OCI-LY1 (cell line): ENCODE measurements around the gene ARL17B.
"Not testable (repeated sequence)": the region's sequence is repeated elsewhere in the genome, so short reads cannot be mapped to it uniquely, and the experiment has no call there.

Source experiments
- H2AFZ ChIP-seq: fragments of 200-600 bp; sonication (generic), shearing (Covaris generic); 2 replicates; pipeline ENCODE4 v1.6.0; 2014; ENCODE audit warnings: antibody characterized with exemption, mild to moderate bottlenecking, low read length
- H3F3A ChIP-seq: fragments of 200-600 bp; sonication (generic), shearing (Covaris generic); 2 replicates; pipeline ENCODE4 v1.6.0; 2014; ENCODE audit warnings: mild to moderate bottlenecking, antibody characterized with exemption, low read length, moderate library complexity; ENCODE audit not compliant: insufficient read depth
- H3K27ac ChIP-seq: fragments of 200-600 bp; sonication (generic); 2 replicates; pipeline ENCODE4 v1.5.1; 2014; ENCODE audit warnings: low read length, mixed run types, mild to moderate bottlenecking, low read depth; ENCODE audit not compliant: poor library complexity, severe bottlenecking
- H3K27me3 ChIP-seq: fragments of 200-600 bp; sonication (generic); 2 replicates; pipeline ENCODE4 v1.6.0; 2014; ENCODE audit warnings: antibody characterized with exemption, mild to moderate bottlenecking, low read length, moderate library complexity; ENCODE audit not compliant: insufficient read depth
- H3K36me3 ChIP-seq: fragments of 200-600 bp; sonication (generic); 2 replicates; pipeline ENCODE4 v1.6.1; 2014; ENCODE audit warnings: mild to moderate bottlenecking, antibody characterized with exemption, low read length, moderate library complexity, mixed read lengths; ENCODE audit not compliant: insufficient read depth
- H3K4me1 ChIP-seq: fragments of 200-600 bp; sonication (generic); 2 replicates; pipeline ENCODE4 v1.5.1; 2014; ENCODE audit warnings: mild to moderate bottlenecking, low read length, moderate library complexity; ENCODE audit not compliant: insufficient read depth, severe bottlenecking
- H3K4me2 ChIP-seq: fragments of 200-600 bp; sonication (generic), shearing (Covaris generic); 2 replicates; pipeline ENCODE4 v1.6.1; 2014; ENCODE audit warnings: low read length
- H3K4me3 ChIP-seq: fragments of 200-600 bp; sonication (generic); 2 replicates; pipeline ENCODE4 v1.5.1; 2014; ENCODE audit warnings: low read length, low read depth, mild to moderate bottlenecking, mixed read lengths; ENCODE audit not compliant: poor library complexity, severe bottlenecking
- H3K79me2 ChIP-seq: fragments of 200-600 bp; shearing (Covaris generic); 2 replicates; pipeline ENCODE4 v1.6.1; 2016; ENCODE audit warnings: mixed run types, low read length, mixed read lengths; ENCODE audit not compliant: insufficient read depth
- H3K9ac ChIP-seq: fragments of 200-600 bp; sonication (generic), shearing (Covaris generic); 2 replicates; pipeline ENCODE4 v1.6.1; 2014; ENCODE audit warnings: mild to moderate bottlenecking, low read length, mixed read lengths
- H3K9me2 ChIP-seq: fragments of 200-600 bp; sonication (generic), shearing (Covaris generic); 2 replicates; pipeline ENCODE4 v1.6.1; 2014; ENCODE audit warnings: low read depth, mild to moderate bottlenecking, low read length, mixed read lengths
- H3K9me3 ChIP-seq: fragments of 200-600 bp; shearing (Covaris generic); 2 replicates; pipeline ENCODE4 v1.6.1; 2014; ENCODE audit warnings: low read length, mixed read lengths
- H4K20me1 ChIP-seq: fragments of 200-600 bp; sonication (generic), shearing (Covaris generic); 2 replicates; pipeline ENCODE4 v1.6.0; 2016; ENCODE audit warnings: mild to moderate bottlenecking, low read length; ENCODE audit not compliant: insufficient read depth

ARL17B gene

GRCh38 chr17:46361755-46362154 lies at the start of gene ARL17B:
Gene ARL17B, minus strand, starts transcription at chr17:46361766. Its CDS starts 3,369 bp downstream, at chr17:46358397.
- not testable (repeated sequence) for H3F3A ChIP-seq, H3K4me1 ChIP-seq, H3K9me2 ChIP-seq, H3K36me3 ChIP-seq, H3K9me3 ChIP-seq, H2AFZ ChIP-seq, H3K79me2 ChIP-seq, H4K20me1 ChIP-seq, H3K27me3 ChIP-seq, H3K9ac ChIP-seq, H3K27ac ChIP-seq, H3K4me2 ChIP-seq
- H3K4me3 ChIP-seq, result peak within 1 kb of the TSS; percentile 39

GRCh38 chr17:46409864-46410263 lies 48.3 kb upstream of the ARL17B start:
- H3F3A ChIP-seq, H3K9me2 ChIP-seq, H3K79me2 ChIP-seq, H3K27ac ChIP-seq, H3K4me2 ChIP-seq, H2AFZ ChIP-seq, H3K9me3 ChIP-seq, H3K4me3 ChIP-seq, H3K9ac ChIP-seq, H3K27me3 ChIP-seq, H3K36me3 ChIP-seq, H4K20me1 ChIP-seq, H3K4me1 ChIP-seq: not testable (repeated sequence)

- H4K20me1 ChIP-seq, H3K27me3 ChIP-seq, H3K36me3 ChIP-seq, H3F3A ChIP-seq, H3K4me1 ChIP-seq, H2AFZ ChIP-seq, H3K79me2 ChIP-seq, H3K9ac ChIP-seq, H3K4me3 ChIP-seq, H3K9me3 ChIP-seq, H3K9me2 ChIP-seq, H3K4me2 ChIP-seq, H3K27ac ChIP-seq: not testable (repeated sequence)
Measured at GRCh38 chr17:46407155-46407554, 45.6 kb upstream of the ARL17B start.

- H2AFZ ChIP-seq, H3K36me3 ChIP-seq, H3K27me3 ChIP-seq, H3K9me2 ChIP-seq, H3K4me2 ChIP-seq, H3K9me3 ChIP-seq, H4K20me1 ChIP-seq, H3K27ac ChIP-seq, H3F3A ChIP-seq, H3K79me2 ChIP-seq, H3K9ac ChIP-seq, H3K4me1 ChIP-seq, H3K4me3 ChIP-seq: not testable (repeated sequence)
Measured at GRCh38 chr17:46401033-46401787, 39.6 kb upstream of the ARL17B start.

GRCh38 chr17:46400543-46400942 lies 39.0 kb upstream of the ARL17B start:
- not testable (repeated sequence) for H3K4me1 ChIP-seq, H3K27ac ChIP-seq, H4K20me1 ChIP-seq, H3K36me3 ChIP-seq, H3F3A ChIP-seq, H3K9ac ChIP-seq, H3K4me3 ChIP-seq, H3K79me2 ChIP-seq, H2AFZ ChIP-seq, H3K9me2 ChIP-seq, H3K27me3 ChIP-seq, H3K4me2 ChIP-seq, H3K9me3 ChIP-seq

GRCh38 chr17:46399993-46400392 lies 38.4 kb upstream of the ARL17B start:
- not testable (repeated sequence) for H3K4me3 ChIP-seq, H4K20me1 ChIP-seq, H3K4me2 ChIP-seq, H3K27me3 ChIP-seq, H3F3A ChIP-seq, H3K36me3 ChIP-seq, H3K9ac ChIP-seq, H3K27ac ChIP-seq, H3K79me2 ChIP-seq, H3K9me2 ChIP-seq, H3K4me1 ChIP-seq, H2AFZ ChIP-seq, H3K9me3 ChIP-seq

GRCh38 chr17:46396292-46396691 lies 34.7 kb upstream of the ARL17B start:
- not testable (repeated sequence) for H3K4me3 ChIP-seq, H2AFZ ChIP-seq, H3K4me2 ChIP-seq, H3K9me2 ChIP-seq, H3K36me3 ChIP-seq, H3F3A ChIP-seq, H3K9ac ChIP-seq, H3K27ac ChIP-seq, H3K79me2 ChIP-seq, H3K27me3 ChIP-seq, H4K20me1 ChIP-seq, H3K4me1 ChIP-seq, H3K9me3 ChIP-seq

- H2AFZ ChIP-seq, H4K20me1 ChIP-seq, H3K27me3 ChIP-seq, H3K4me2 ChIP-seq, H3K4me3 ChIP-seq, H3K27ac ChIP-seq, H3K79me2 ChIP-seq, H3K9ac ChIP-seq, H3K9me2 ChIP-seq, H3F3A ChIP-seq, H3K36me3 ChIP-seq, H3K4me1 ChIP-seq, H3K9me3 ChIP-seq: not testable (repeated sequence)
Measured at GRCh38 chr17:46393702-46394101, 32.1 kb upstream of the ARL17B start.
